Activated CD4-positive, alpha-beta T cell treated with anti-CD3 and anti-CD28 coated beads, Interleukin-2, amount 50 U/mL, for 16 hours (primary cell): ENCODE data around the gene DMRT3.

Experiments used
- DNase-seq: peaks from one replicate; pipeline ENCODE4 v3.0.0-alpha.2; 2020

Gene DMRT3, protein sequence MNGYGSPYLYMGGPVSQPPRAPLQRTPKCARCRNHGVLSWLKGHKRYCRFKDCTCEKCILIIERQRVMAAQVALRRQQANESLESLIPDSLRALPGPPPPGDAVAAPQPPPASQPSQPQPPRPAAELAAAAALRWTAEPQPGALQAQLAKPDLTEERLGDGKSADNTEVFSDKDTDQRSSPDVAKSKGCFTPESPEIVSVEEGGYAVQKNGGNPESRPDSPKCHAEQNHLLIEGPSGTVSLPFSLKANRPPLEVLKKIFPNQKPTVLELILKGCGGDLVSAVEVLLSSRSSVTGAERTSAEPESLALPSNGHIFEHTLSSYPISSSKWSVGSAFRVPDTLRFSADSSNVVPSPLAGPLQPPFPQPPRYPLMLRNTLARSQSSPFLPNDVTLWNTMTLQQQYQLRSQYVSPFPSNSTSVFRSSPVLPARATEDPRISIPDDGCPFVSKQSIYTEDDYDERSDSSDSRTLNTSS

DNA sequence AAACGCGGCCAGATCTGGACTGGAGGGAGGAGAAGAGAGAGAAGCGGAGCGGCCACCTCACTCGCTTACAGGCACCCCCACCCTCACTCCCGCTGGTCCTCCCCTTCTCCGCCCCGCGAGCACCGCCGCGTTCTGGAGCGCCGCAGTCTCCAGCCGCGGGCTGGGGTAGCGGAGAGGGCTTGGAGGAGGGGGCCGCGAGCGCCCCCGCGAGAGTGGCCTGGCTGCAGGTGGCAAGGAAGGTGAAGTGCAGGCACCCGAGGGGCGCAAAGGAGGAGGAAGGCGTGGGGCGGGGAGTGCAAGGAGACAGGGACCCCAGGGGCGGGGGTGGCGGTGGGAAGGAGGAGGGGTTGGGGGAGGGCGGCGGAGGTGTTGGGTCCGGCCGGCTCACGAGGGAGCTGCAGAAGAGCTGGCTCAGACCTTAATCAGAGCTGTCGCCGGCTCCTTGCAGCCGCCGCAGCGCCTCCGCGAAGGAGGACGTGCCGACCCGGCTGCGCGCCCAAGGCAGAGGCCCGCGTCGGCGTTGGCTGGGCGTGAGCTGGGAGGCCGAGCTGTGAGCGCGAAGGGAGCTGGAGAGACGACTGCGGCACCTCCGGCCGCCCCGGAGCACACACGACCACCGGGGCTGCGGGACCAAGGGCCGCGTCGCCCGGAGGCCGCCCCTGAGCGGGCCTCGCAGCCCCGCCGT is at the start of gene DMRT3:
Gene DMRT3, plus strand, starts transcription at position 398 of the 685 bp plus-strand sequence. CDS start 347 bp downstream, outside the sequence.
- DNase-seq, result no peak

GRCh38 chr9:926976-927375 is 49.5 kb upstream of the DMRT3 start:
- DNase-seq, result no peak

DNA sequence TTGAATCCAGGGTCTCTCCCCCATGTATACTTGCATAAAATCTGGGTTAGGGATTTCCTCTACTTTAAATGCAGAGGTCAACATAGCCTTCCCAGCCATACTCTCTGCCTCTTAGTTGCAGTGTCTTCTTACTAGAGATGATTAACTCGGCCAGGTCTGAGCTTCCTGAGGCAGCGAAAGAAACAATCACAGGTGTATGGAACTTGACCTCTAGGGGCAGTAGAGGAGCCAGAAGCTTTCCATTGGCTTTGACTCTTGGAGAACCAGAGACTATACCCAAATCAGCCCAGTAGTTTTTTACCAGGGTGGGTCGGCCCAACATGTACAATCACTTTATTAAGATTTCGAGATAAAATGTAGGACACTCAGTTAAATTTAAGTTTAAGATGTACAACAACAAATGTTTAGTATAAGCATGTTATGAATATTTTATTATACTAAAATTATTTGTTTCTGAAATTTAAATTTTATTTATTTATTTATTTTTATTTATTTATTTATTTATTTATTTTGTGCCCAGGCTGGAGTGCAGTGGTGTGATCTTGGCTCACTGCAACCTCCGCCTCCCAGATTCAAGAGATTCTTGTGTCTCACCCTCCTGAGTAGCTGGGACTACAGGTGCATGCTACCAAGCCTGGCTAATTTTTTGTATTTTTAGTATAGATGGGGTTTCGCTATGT is 48.0 kb upstream of the DMRT3 start:
- DNase-seq, result peak; percentile 26

GRCh38 chr9:929719-930118 is 46.7 kb upstream of the DMRT3 start:
- no peak for DNase-seq

DNA sequence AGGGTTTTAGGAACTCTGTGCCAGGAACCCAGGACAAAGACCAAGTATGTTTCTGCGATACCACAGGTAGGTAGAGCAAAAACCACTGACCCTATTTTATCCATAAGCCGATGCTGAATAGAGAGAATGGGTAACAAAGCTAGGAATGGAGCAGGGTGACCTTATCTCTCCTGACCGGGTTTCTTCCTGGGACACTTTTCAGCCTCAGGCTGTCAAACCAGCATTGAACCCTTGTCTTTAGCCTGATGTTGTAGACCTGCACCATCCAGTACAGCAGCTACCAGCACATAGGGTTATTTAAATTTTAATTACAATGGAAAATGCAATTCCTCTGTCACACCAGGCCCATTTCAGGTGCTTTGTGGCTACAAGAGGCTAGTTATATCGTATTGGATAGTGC is 43.1 kb upstream of the DMRT3 start:
- DNase-seq, result no peak

- no peak for DNase-seq
These were observed 41.0 kb upstream of the DMRT3 start for GRCh38 chr9:935348-935965.

- DNase-seq, result no peak
These were observed 33.5 kb upstream of the DMRT3 start for GRCh38 chr9:942805-943580.

- DNase-seq, result no peak
These were observed 28.5 kb upstream of the DMRT3 start for GRCh38 chr9:947985-948384.

DNA sequence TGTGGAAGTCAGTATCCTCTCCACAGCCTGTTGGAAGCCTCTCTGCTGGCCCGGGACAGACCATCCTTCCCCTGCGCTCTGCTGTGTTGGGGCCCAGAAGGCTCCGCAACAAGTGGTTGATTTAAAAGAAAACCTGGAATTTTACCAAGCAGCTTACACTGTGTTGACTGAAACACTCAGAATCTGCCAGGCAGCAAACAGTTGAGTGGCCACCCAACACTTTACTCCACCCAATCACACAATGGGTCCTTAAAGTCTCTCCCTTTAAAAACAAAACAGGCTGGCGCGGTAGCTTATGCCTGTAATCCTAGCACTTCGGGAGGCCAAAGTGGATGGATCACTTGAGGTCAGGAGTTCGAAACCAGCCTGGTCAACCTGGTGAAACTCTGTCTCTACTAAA is 28.0 kb upstream of the DMRT3 start:
- DNase-seq, result no peak

DNA sequence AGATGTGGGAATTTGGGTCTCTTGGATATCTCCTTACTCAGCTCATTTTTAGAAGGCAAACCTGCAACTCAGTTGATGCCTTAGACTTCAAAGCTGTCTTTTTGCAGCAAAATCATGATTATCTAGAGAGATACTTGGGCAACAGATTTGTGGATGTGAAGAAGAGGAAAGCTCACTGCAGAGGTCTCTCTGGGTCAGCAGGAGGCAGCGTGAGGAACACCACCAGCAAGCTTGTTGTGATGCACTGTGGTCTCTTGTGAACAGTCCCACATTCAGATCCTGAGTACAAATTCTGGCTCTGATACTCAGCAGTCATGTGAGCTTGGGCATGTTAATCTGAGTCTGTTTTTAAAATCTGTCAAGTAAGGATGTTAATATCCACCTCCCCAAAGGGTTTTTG is 26.3 kb upstream of the DMRT3 start:
- no peak for DNase-seq

DNA sequence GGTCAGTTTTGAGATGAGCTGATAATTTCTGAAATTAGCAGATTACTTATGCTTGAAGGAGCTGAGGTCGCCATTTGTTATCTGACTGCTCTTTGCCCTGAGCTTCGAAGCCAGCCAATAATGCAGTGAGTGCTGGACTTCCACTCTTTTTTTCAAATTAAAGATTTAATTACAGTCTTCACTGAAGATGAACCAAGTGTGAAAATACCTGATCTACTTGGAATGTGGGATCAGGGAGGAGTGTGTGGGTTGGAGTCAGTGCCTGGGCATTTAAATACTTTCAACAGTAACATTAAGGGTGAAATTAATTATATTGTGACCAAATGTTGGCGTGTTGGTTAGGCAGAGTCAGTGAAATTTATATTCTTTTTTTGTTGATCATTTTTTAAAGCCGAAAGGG is 23.9 kb upstream of the DMRT3 start:
- no peak for DNase-seq

DNA sequence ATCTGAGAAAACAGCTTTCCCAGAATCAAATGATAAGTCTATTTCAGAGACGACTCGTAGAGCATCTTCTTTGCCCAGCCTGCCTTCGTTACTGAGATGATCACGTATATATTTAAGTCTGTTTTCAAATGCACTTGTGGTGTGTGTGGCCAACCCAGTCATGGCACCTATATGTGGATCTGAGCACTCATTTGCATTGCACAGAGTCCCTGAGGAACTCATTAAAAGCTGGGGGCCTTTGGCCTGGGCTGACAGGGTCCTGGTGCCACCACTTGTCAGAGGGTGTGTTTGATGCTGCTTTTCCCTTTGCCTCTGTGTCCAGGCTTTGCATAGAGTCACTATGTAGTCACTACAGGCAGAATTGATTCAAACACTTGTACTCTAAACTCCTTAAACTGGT is 17.4 kb upstream of the DMRT3 start:
- DNase-seq, result no peak

- DNase-seq, result no peak
These were observed 16.5 kb upstream of the DMRT3 start for GRCh38 chr9:959914-960313.

DNA sequence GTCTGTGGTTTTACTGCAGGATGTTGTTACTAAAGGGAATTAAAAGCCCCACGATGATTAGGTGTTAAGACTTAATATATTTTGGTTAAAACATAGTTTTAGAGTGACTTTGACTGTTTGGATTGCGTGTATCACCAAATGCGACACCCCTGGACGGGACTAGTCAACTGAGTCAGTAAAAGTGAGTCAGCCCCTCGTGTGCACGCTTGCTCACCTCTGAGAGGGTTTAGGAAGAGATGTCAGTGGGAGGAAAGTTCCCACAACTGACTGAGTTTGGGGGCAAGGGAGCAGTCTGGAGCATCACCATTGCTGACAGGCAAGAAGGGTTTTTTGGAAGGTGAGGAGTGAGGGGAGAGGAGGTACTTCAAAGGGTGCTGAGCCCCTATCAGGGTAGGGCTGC is 14.4 kb upstream of the DMRT3 start:
- no peak for DNase-seq

DNA sequence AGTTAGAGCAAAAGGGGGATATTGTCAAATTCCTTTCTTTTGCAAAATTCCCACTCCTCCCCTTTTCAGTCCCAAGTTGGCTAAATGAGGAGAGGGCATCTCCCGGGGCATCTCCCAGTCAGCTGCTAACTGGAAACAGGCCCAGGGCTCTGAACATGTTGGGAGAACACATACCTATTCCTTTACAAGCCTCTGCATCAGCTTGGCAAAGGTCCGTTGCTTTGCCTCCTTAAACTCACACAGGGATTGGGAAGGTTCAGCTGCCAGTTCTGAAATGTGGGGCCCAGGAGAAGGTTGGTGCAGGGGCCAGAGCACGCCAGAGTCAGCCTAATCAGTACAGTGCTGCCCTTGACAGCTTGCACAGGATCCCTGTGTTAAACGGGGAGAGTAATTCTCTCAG is 11.0 kb upstream of the DMRT3 start:
- DNase-seq, result no peak

- no peak for DNase-seq
These were observed 9.6 kb upstream of the DMRT3 start for GRCh38 chr9:966870-967269.

- DNase-seq, result no peak
These were observed 9.0 kb upstream of the DMRT3 start for GRCh38 chr9:967436-967835.

- no peak for DNase-seq
These were observed 8.4 kb upstream of the DMRT3 start for GRCh38 chr9:967903-968641.

DNA sequence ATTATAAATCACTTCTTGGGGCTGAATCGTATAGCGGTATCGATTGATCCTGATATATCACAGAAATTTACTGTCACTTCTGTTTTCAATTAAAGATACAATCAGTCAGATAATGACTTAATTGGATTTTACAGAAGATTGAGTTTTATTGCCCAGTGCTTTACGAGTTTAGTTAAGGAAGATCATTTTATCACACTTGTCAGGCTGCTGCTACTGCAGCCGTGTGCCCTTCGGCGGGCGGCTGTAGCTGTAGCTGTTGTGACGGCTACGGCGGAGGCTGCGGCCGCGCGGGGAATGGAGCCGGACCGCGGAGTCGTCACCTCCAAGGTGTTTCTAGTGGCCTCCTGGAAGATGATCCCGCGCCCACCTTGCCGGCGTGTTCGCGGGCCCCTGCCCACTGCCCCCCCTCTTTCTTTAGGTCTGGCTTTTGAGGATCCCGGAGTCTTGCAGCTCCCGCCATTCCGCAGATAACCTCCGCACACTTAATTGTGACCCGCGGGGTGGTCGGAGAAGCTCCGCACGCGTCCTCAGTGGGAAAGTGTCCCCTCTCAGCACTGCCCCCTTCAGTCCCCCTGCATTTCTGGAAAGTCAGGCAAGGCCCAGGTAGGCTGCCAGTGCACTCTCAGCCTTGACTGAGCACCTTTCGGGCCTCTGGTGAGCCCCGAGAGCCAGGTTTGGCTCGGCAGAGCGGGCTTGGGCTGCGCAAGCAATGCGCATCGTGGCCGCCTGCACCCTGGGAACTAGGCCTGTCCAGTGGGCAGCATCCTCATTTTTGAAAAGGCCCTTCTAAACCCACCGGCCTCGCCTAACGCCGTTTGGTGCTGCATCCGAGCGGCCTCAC is 6.9 kb upstream of the DMRT3 start:
- no peak for DNase-seq

GRCh38 chr9:970151-970996 is 6.1 kb upstream of the DMRT3 start:
- no peak for DNase-seq
